DMS 273 treated with DMSO at 0.1 percent for 48 hours (cell line): ENCODE data around the gene PLIN3.
"Not testable (repeated sequence)": the region's sequence is repeated elsewhere in the genome, so short reads cannot be mapped to it uniquely, and the experiment has no call there.

Source experiments
- DNase-seq: peaks from one replicate; lab custom pipeline; 2025; lab: John Stamatoyannopoulos, UW

Gene PLIN3

GRCh38 chr19:4867534-4868285 lies at the start of gene PLIN3:
Gene PLIN3 (minus strand): TSS chr19:4867667. CDS start chr19:4861394, 6,273 bp downstream.
- DNase-seq = peak; percentile 80

GRCh38 chr19:4916292-4917082 lies 49.0 kb upstream of the PLIN3 start:
- DNase-seq = no peak

GRCh38 chr19:4914736-4915501 lies 47.5 kb upstream of the PLIN3 start:
- no peak for DNase-seq

GRCh38 chr19:4913996-4914735 lies 46.7 kb upstream of the PLIN3 start:
- no peak for DNase-seq

- DNase-seq = peak; percentile 20
Observed at GRCh38 chr19:4911786-4912672, 44.6 kb upstream of the PLIN3 start.

GRCh38 chr19:4911314-4911713 lies 43.8 kb upstream of the PLIN3 start:
- no peak for DNase-seq

- DNase-seq = no peak
Observed at GRCh38 chr19:4910594-4911281, 43.3 kb upstream of the PLIN3 start.

GRCh38 chr19:4909897-4910593 lies 42.6 kb upstream of the PLIN3 start:
- peak; percentile 86 for DNase-seq

- no peak for DNase-seq
Observed at GRCh38 chr19:4909156-4909896, 41.9 kb upstream of the PLIN3 start, which contains the start of gene UHRF1. Gene UHRF1 (plus strand): TSS chr19:4909501. CDS start chr19:4910886, 1,385 bp downstream.

GRCh38 chr19:4908781-4909155 lies 41.3 kb upstream of the PLIN3 start:
- no peak for DNase-seq

- no peak for DNase-seq
Observed at GRCh38 chr19:4908360-4908759, 40.9 kb upstream of the PLIN3 start.

- no peak for DNase-seq
Observed at GRCh38 chr19:4906963-4907362, 39.5 kb upstream of the PLIN3 start.

- DNase-seq = no peak
Observed at GRCh38 chr19:4904481-4904880, 37.0 kb upstream of the PLIN3 start.

- DNase-seq = no peak
Observed at GRCh38 chr19:4902796-4903195, 35.3 kb upstream of the PLIN3 start, which contains the start of gene ARRDC5. Gene ARRDC5 (minus strand): TSS chr19:4902896. CDS start chr19:4902825, 71 bp downstream.

- DNase-seq = not testable (repeated sequence)
Observed at GRCh38 chr19:4900879-4901278, 33.4 kb upstream of the PLIN3 start.

- no peak for DNase-seq
Observed at GRCh38 chr19:4897146-4897545, 29.7 kb upstream of the PLIN3 start.

GRCh38 chr19:4896372-4896771 lies 28.9 kb upstream of the PLIN3 start:
- DNase-seq = no peak

GRCh38 chr19:4892962-4893361 lies 25.5 kb upstream of the PLIN3 start:
- DNase-seq = not testable (repeated sequence)

GRCh38 chr19:4891066-4891465 lies 23.6 kb upstream of the PLIN3 start:
- no peak for DNase-seq
